ENCODE results near the gene HIGD1C. TPM values are rescaled to one million over a fixed set of nuclear protein-coding genes. Genes with fewer than 3 reads are reported as not detected.
A peak's percentile ranks its signal among the peaks of the same experiment; 100 is the strongest.

The HIGD1C gene
- total and polyA plus RNA-seq, 3 experiments from 2014 or later = not detected

DNA sequence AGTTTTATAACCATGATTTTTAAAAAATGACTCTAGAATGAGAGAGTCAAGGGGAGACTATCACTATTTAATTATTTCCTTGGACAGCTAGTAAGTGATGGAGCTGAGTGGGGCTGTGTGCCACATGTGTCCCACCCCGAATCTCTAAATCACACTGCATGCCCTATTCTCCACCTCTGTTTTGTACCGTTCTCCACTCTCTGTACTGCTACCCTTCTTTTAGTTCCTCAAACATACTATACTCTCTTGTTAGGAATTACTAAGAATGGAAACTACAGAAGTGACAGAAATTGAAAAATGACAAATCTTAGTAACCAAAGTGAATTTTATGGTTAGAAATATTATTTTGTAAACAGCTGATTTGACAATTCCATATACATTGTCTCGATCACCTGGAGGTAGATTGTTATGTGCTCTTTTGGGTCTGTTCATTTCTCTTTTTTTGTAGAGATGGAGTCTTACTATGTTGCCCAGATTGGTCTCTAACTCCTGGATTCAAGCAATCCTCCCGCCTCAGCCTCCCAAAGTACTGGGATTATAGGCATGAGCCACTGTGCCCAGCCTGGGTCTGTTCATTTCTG, 37.9 kb downstream of the HIGD1C start:
- Mint-ChIP-seq H3K9me3 (no peaks in the 10 kb centered on the region), H3K27ac (peak overlapping the region in 4 of 8 donors; percentile 4 to 82 (median 34)), H3K4me1 (peaks cover 0 to 9% (median 3%) of the 10 kb centered on the region in 3 donors), H3K36me3 (peaks cover 14 to 78% (median 32%) of the 10 kb centered on the region in 3 donors), H3K27me3 (no peaks in the 10 kb centered on the region), H3K4me3 (no peak overlapping the region)
- H3K4me3 ChIP-seq (ENCODE audit: low read length) = no peak overlapping the region
- H3K9me3 ChIP-seq (ENCODE audit: low read length) = no peaks in the 10 kb centered on the region
- no peak for DNase-seq
- no peaks in the 10 kb centered on the region for H3K27me3 ChIP-seq (ENCODE audit: insufficient read depth, low read length, poor library complexity, severe bottlenecking)
- peaks cover 30% of the 10 kb centered on the region for H3K36me3 ChIP-seq (ENCODE audit: insufficient read depth, low read length)
- ChIA-PET POLR2A (no interaction called here), CTCF (interaction anchor here (0.9 to 1.3 kb wide), 2 partner anchors 165 to 225 kb away, joined by 3 read pairs; no protein-coding TSS in a partner anchor)
- no peak overlapping the region for H3K27ac ChIP-seq (ENCODE audit: low read depth, low read length)
- H3K4me1 ChIP-seq (ENCODE audit: insufficient read depth, low read length) = no peaks in the 10 kb centered on the region

GRCh38 chr12:50990791-50991190, 38.4 kb downstream of the HIGD1C start:
- ChIA-PET CTCF (interaction anchor here (1.3 kb wide), 1 partner anchor 226 kb away, joined by 3 read pairs; no protein-coding TSS in a partner anchor), POLR2A (no interaction called here)
- Mint-ChIP-seq H3K4me1 (peaks cover 0 to 9% (median 3%) of the 10 kb centered on the region in 3 donors), H3K27me3 (no peaks in the 10 kb centered on the region), H3K9me3 (no peaks in the 10 kb centered on the region), H3K36me3 (peaks cover 17 to 83% (median 34%) of the 10 kb centered on the region in 3 donors), H3K4me3 (no peak overlapping the region), H3K27ac (peak overlapping the region in 4 of 8 donors; percentile 17 to 82 (median 26))
- H3K4me1 ChIP-seq (ENCODE audit: insufficient read depth, low read length) = no peaks in the 10 kb centered on the region
- H3K36me3 ChIP-seq (ENCODE audit: insufficient read depth, low read length) = peaks cover 36% of the 10 kb centered on the region
- H3K4me3 ChIP-seq (ENCODE audit: low read length) = no peak overlapping the region
- H3K9me3 ChIP-seq (ENCODE audit: low read length) = no peaks in the 10 kb centered on the region
- no peaks in the 10 kb centered on the region for H3K27me3 ChIP-seq (ENCODE audit: insufficient read depth, low read length, poor library complexity, severe bottlenecking)
- no peak for DNase-seq
- H3K27ac ChIP-seq (ENCODE audit: low read depth, low read length) = no peak overlapping the region

- Mint-ChIP-seq H3K27ac (peak overlapping the region in 3 of 8 donors; percentile 4 to 29 (median 5)), H3K4me3 (no peak overlapping the region), H3K4me1 (peaks cover 0 to 9% (median 3%) of the 10 kb centered on the region in 3 donors), H3K9me3 (no peaks in the 10 kb centered on the region), H3K36me3 (peaks cover 18 to 87% (median 34%) of the 10 kb centered on the region in 3 donors), H3K27me3 (no peaks in the 10 kb centered on the region)
- no peaks in the 10 kb centered on the region for H3K9me3 ChIP-seq (ENCODE audit: low read length)
- no peak overlapping the region for H3K4me3 ChIP-seq (ENCODE audit: low read length)
- peaks cover 39% of the 10 kb centered on the region for H3K36me3 ChIP-seq (ENCODE audit: insufficient read depth, low read length)
- POLR2A ChIA-PET = no interaction called here
- CTCF ChIA-PET = interaction anchor here (1.7 kb wide), 1 partner anchor 35 kb away, joined by 3 read pairs; the partner anchor contains the start of gene SLC11A2
- H3K4me1 ChIP-seq (ENCODE audit: insufficient read depth, low read length) = no peaks in the 10 kb centered on the region
- H3K27ac ChIP-seq (ENCODE audit: low read depth, low read length) = no peak overlapping the region
- DNase-seq = no peak
- no peaks in the 10 kb centered on the region for H3K27me3 ChIP-seq (ENCODE audit: insufficient read depth, low read length, poor library complexity, severe bottlenecking)
Measured at GRCh38 chr12:50991291-50991690, 38.9 kb downstream of the HIGD1C start.

GRCh38 chr12:50992819-50993218, 40.5 kb downstream of the HIGD1C start:
- peaks cover 18 to 82% (median 34%) of the 10 kb centered on the region in 3 donors for H3K36me3 Mint-ChIP-seq
- H3K27me3 Mint-ChIP-seq = no peaks in the 10 kb centered on the region
- no peak overlapping the region for H3K4me3 ChIP-seq (ENCODE audit: low read length)
- H3K27ac ChIP-seq (ENCODE audit: low read depth, low read length) = no peak overlapping the region
- H3K27me3 ChIP-seq (ENCODE audit: insufficient read depth, low read length, poor library complexity, severe bottlenecking) = no peaks in the 10 kb centered on the region
- H3K4me1 ChIP-seq (ENCODE audit: insufficient read depth, low read length) = no peaks in the 10 kb centered on the region
- DNase-seq = no peak
- no peaks in the 10 kb centered on the region for H3K9me3 ChIP-seq (ENCODE audit: low read length)
- no peaks in the 10 kb centered on the region for H3K9me3 Mint-ChIP-seq
- H3K36me3 ChIP-seq (ENCODE audit: insufficient read depth, low read length) = peaks cover 44% of the 10 kb centered on the region
- CTCF ChIA-PET = interaction anchor here (1.7 kb wide), 1 partner anchor 33 kb away, joined by 3 read pairs; the partner anchor contains the start of gene SLC11A2
- H3K27ac Mint-ChIP-seq = no peak overlapping the region
- no peak overlapping the region for H3K4me3 Mint-ChIP-seq
- POLR2A ChIA-PET = no interaction called here
- no peaks in the 10 kb centered on the region for H3K4me1 Mint-ChIP-seq

- H3K27ac Mint-ChIP-seq = no peak overlapping the region
- CTCF ChIA-PET = no interaction called here
- Histone ChIP-seq H3K4me3 (ENCODE audit: low read length) (no peak overlapping the region), H3K27ac (ENCODE audit: low read depth, low read length) (no peak overlapping the region), H3K9me3 (ENCODE audit: low read length) (no peaks in the 10 kb centered on the region), H3K36me3 (ENCODE audit: insufficient read depth, low read length) (peaks cover 21% of the 10 kb centered on the region), H3K27me3 (ENCODE audit: insufficient read depth, low read length, poor library complexity, severe bottlenecking) (no peaks in the 10 kb centered on the region), H3K4me1 (ENCODE audit: insufficient read depth, low read length) (no peaks in the 10 kb centered on the region)
- no peaks in the 10 kb centered on the region for H3K27me3 Mint-ChIP-seq
- no peak for DNase-seq
- peaks cover 11 to 66% (median 24%) of the 10 kb centered on the region in 3 donors for H3K36me3 Mint-ChIP-seq
- no peaks in the 10 kb centered on the region for H3K4me1 Mint-ChIP-seq
- no peak overlapping the region for H3K4me3 Mint-ChIP-seq
- no peaks in the 10 kb centered on the region for H3K9me3 Mint-ChIP-seq
- POLR2A ChIA-PET = no interaction called here
Measured at GRCh38 chr12:50999093-50999492, 46.7 kb downstream of the HIGD1C start.

- Histone ChIP-seq H3K27ac (ENCODE audit: low read depth, low read length) (no peak overlapping the region), H3K36me3 (ENCODE audit: insufficient read depth, low read length) (peaks cover 27% of the 10 kb centered on the region), H3K27me3 (ENCODE audit: insufficient read depth, low read length, poor library complexity, severe bottlenecking) (no peaks in the 10 kb centered on the region), H3K4me3 (ENCODE audit: low read length) (no peak overlapping the region), H3K4me1 (ENCODE audit: insufficient read depth, low read length) (no peaks in the 10 kb centered on the region), H3K9me3 (ENCODE audit: low read length) (no peaks in the 10 kb centered on the region)
- DNase-seq = no peak
- Mint-ChIP-seq H3K27me3 (no peaks in the 10 kb centered on the region), H3K9me3 (no peaks in the 10 kb centered on the region), H3K4me1 (no peaks in the 10 kb centered on the region), H3K27ac (peak overlapping the region in 1 of 8 donors; percentile 24), H3K4me3 (no peak overlapping the region), H3K36me3 (peaks cover 9 to 67% (median 26%) of the 10 kb centered on the region in 3 donors)
- POLR2A ChIA-PET = no interaction called here
- CTCF ChIA-PET = no interaction called here
Measured at GRCh38 chr12:51000245-51000644, 47.9 kb downstream of the HIGD1C start.

- CTCF ChIA-PET = no interaction called here
- Histone ChIP-seq H3K4me1 (ENCODE audit: insufficient read depth, low read length) (no peaks in the 10 kb centered on the region), H3K27me3 (ENCODE audit: insufficient read depth, low read length, poor library complexity, severe bottlenecking) (no peaks in the 10 kb centered on the region), H3K9me3 (ENCODE audit: low read length) (no peaks in the 10 kb centered on the region), H3K4me3 (ENCODE audit: low read length) (no peak overlapping the region), H3K36me3 (ENCODE audit: insufficient read depth, low read length) (peaks cover 25% of the 10 kb centered on the region), H3K27ac (ENCODE audit: low read depth, low read length) (no peak overlapping the region)
- H3K9me3 Mint-ChIP-seq = no peaks in the 10 kb centered on the region
- POLR2A ChIA-PET = no interaction called here
- no peak overlapping the region for H3K4me3 Mint-ChIP-seq
- H3K36me3 Mint-ChIP-seq = peaks cover 6 to 66% (median 24%) of the 10 kb centered on the region in 3 donors
- DNase-seq = no peak
- peak overlapping the region in 1 of 8 donors; percentile 88 for H3K27ac Mint-ChIP-seq
- no peaks in the 10 kb centered on the region for H3K27me3 Mint-ChIP-seq
- H3K4me1 Mint-ChIP-seq = no peaks in the 10 kb centered on the region
Measured at GRCh38 chr12:51001799-51002198, 49.5 kb downstream of the HIGD1C start.

DNA sequence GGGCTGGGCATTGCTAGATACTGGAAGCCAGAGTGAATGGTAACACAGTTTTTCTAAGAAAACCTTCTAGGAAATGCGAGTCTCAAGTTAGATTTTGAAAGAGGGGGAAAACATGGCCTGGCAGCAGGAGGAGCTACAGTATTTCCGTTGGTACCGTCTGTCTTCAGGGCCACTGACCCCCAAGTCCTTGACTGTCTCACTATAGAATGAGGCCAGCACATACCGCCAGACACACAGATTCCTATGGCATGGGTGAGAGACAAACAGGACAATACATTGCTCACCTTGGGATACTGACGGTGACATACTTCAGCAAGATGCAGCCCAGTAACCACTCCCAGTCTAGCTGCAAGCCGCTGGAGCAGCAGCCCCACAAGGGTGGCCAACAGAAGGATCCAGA, 52.2 kb downstream of the HIGD1C start:
- Mint-ChIP-seq H3K27ac (no peak overlapping the region), H3K4me3 (no peak overlapping the region), H3K27me3 (no peaks in the 10 kb centered on the region), H3K9me3 (no peaks in the 10 kb centered on the region), H3K36me3 (peaks cover 8 to 67% (median 21%) of the 10 kb centered on the region in 3 donors), H3K4me1 (peaks cover 8 to 10% (median 8%) of the 10 kb centered on the region in 3 donors)
- Histone ChIP-seq H3K27me3 (ENCODE audit: insufficient read depth, low read length, poor library complexity, severe bottlenecking) (no peaks in the 10 kb centered on the region), H3K4me1 (ENCODE audit: insufficient read depth, low read length) (peaks cover 12% of the 10 kb centered on the region), H3K36me3 (ENCODE audit: insufficient read depth, low read length) (peaks cover 21% of the 10 kb centered on the region), H3K9me3 (ENCODE audit: low read length) (no peaks in the 10 kb centered on the region), H3K4me3 (ENCODE audit: low read length) (no peak overlapping the region), H3K27ac (ENCODE audit: low read depth, low read length) (no peak overlapping the region)
- ChIA-PET CTCF (no interaction called here), POLR2A (no interaction called here)
- DNase-seq = no peak
